ENCODE measurements around the gene PTPN4. TPM values are rescaled to one million over a fixed set of nuclear protein-coding genes. Genes with fewer than 3 reads are reported as not detected.

The PTPN4 gene
- total and polyA plus RNA-seq, 2 experiments from 2014 or later: 41.6 to 90.4 TPM

GRCh38 chr2:119741001-119741400, 18.7 kb upstream of the PTPN4 start:
- Histone ChIP-seq H2AFZ (peak overlapping the region; percentile 66; the same call in 1 of the 2 replicates), H3K9me2 (ENCODE audit: insufficient read depth) (no peaks in the 10 kb centered on the region), H3K36me3 (ENCODE audit: insufficient read depth) (no peaks in the 10 kb centered on the region), H3K79me2 (replicated peaks; ENCODE audit: insufficient read depth) (no peaks in the 10 kb centered on the region), H3K4me2 (no peak overlapping the region), H4K20me1 (replicated peaks; ENCODE audit: insufficient read depth) (no peaks in the 10 kb centered on the region), H3F3A (replicated peaks; ENCODE audit: low read depth) (no peaks in the 10 kb centered on the region), H3K4me1 (ENCODE audit: insufficient read depth) (no peaks in the 10 kb centered on the region), H3K27me3 (ENCODE audit: insufficient read depth) (no peaks in the 10 kb centered on the region), H3K4me3 (no peak overlapping the region), H3K27ac (ENCODE audit: low read depth) (no peak overlapping the region)
- Mint-ChIP-seq H3K27me3 (ENCODE audit: insufficient read depth, low read depth, poor library complexity) (peaks cover 3% of the 10 kb centered on the region), H3K4me1 (peaks cover 10% of the 10 kb centered on the region), H3K36me3 (ENCODE audit: low read depth) (no peaks in the 10 kb centered on the region), H3K4me3 (no peak overlapping the region), H3K27ac (no peak overlapping the region), H3K9me3 (no peaks in the 10 kb centered on the region)
- no peak for ATAC-seq
- TF ChIP-seq ZNF462 (CRISPR knock-in tag; IDR thresholded peaks at IDR 0.05) (no peak), JUNB (IDR thresholded peaks at IDR 0.05; ENCODE audit: unreplicated experiment) (no peak), REST (IDR thresholded peaks at IDR 0.05; ENCODE audit: unreplicated experiment) (no peak), STAT1 (IDR thresholded peaks at IDR 0.05; ENCODE audit: unreplicated experiment) (no peak), CREB1 (CRISPR knock-in tag; IDR thresholded peaks at IDR 0.05; ENCODE audit: low read depth) (no peak), ZNF114 (CRISPR knock-in tag; IDR thresholded peaks at IDR 0.05) (no peak), EZH2phosphoT487 (IDR thresholded peaks at IDR 0.05; ENCODE audit: unreplicated experiment) (no peak), ZNF331 (CRISPR knock-in tag; IDR thresholded peaks at IDR 0.05; ENCODE audit: low read depth) (no peak), POLR2AphosphoS5 (IDR thresholded peaks at IDR 0.05; ENCODE audit: low read depth) (no peak), NANOG (IDR thresholded peaks at IDR 0.05; ENCODE audit: borderline replicate concordance) (no peak), EZH2 (IDR thresholded peaks at IDR 0.05; ENCODE audit: low read depth, unreplicated experiment) (no peak)
- TF ChIP-seq, protein P1, sequence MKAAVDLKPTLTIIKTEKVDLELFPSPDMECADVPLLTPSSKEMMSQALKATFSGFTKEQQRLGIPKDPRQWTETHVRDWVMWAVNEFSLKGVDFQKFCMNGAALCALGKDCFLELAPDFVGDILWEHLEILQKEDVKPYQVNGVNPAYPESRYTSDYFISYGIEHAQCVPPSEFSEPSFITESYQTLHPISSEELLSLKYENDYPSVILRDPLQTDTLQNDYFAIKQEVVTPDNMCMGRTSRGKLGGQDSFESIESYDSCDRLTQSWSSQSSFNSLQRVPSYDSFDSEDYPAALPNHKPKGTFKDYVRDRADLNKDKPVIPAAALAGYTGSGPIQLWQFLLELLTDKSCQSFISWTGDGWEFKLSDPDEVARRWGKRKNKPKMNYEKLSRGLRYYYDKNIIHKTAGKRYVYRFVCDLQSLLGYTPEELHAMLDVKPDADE (IDR thresholded peaks at IDR 0.05): no peak
- TF ChIP-seq, protein P2, sequence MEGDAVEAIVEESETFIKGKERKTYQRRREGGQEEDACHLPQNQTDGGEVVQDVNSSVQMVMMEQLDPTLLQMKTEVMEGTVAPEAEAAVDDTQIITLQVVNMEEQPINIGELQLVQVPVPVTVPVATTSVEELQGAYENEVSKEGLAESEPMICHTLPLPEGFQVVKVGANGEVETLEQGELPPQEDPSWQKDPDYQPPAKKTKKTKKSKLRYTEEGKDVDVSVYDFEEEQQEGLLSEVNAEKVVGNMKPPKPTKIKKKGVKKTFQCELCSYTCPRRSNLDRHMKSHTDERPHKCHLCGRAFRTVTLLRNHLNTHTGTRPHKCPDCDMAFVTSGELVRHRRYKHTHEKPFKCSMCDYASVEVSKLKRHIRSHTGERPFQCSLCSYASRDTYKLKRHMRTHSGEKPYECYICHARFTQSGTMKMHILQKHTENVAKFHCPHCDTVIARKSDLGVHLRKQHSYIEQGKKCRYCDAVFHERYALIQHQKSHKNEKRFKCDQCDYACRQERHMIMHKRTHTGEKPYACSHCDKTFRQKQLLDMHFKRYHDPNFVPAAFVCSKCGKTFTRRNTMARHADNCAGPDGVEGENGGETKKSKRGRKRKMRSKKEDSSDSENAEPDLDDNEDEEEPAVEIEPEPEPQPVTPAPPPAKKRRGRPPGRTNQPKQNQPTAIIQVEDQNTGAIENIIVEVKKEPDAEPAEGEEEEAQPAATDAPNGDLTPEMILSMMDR (conservative IDR thresholded peaks at IDR 0.05; ENCODE audit: low read depth in 2 of 2): no peak
- no peak for DNase-seq (ENCODE audit: low spot score)

All from GM23338 (cell line).